WI38 (cell line): ENCODE measurements around the gene FAM9C.
"Not testable (repeated sequence)": the region's sequence is repeated elsewhere in the genome, so short reads cannot be mapped to it uniquely, and the experiment has no call there.

Experiments used
- H3K4me3 ChIP-seq: 2 replicates; pipeline ENCODE4 v1.5.1; 2011; ENCODE audit warnings: low read depth, mild to moderate bottlenecking, control low read depth, low read length
- TF ChIP-seq, protein P1 (sequence below): IDR thresholded peaks from 2 replicates; pipeline ENCODE4 v1.5.1; 2012; ENCODE audit warnings: low read depth, mild to moderate bottlenecking, control low read depth, low read length

The FAM9C gene

DNA sequence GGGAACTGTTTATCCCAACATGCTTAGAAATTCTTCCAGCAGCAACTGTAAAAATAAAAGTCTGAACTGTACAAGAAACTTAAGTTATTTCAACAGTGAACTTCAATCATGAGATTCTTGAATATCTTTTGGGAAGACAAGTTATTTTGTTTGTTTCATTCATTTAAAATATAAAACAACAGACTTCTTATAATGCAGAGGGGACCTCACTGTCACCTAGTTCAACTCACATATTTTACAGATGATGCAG, 14.9 kb downstream of the FAM9C start:
- TF ChIP-seq, protein P1, sequence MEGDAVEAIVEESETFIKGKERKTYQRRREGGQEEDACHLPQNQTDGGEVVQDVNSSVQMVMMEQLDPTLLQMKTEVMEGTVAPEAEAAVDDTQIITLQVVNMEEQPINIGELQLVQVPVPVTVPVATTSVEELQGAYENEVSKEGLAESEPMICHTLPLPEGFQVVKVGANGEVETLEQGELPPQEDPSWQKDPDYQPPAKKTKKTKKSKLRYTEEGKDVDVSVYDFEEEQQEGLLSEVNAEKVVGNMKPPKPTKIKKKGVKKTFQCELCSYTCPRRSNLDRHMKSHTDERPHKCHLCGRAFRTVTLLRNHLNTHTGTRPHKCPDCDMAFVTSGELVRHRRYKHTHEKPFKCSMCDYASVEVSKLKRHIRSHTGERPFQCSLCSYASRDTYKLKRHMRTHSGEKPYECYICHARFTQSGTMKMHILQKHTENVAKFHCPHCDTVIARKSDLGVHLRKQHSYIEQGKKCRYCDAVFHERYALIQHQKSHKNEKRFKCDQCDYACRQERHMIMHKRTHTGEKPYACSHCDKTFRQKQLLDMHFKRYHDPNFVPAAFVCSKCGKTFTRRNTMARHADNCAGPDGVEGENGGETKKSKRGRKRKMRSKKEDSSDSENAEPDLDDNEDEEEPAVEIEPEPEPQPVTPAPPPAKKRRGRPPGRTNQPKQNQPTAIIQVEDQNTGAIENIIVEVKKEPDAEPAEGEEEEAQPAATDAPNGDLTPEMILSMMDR, result no peak
- H3K4me3 ChIP-seq, result no peak overlapping the region

DNA sequence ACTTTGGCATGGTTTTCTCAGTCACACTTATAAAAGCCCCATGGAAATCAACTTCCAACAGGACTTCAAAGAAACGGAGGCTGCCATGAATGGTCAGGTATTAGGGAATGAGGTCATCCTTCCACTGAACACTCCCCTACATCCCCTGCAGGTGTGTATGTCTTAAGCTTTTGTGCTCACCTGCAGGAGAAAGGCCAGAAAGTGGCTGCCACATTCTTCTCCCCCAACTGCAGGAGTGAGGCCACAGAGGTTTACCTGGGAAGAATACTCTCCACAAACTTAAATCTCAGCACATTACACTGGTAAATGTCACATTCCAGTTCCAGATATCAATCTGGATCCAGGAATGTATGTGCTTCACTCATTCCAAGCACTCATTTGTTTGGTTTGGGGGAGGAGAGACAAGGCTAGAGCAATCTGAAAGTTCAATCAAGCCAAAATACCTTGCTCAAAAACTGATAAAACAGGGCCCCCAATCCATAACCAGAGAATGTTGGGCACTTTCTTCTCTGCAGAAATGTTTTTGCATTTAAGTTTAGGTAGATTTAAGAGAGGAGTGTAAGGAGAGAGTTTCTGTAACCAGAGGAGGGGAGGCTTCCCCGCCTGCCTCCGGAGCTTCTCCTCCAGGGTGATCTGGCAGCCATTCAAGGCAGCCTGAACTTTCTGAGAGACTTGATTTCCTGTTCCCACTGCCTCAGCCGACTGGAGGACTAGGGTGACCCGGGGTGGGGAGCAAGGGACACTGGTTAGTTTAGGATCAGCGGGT, 15.4 kb downstream of the FAM9C start:
- TF ChIP-seq, protein P1, result no peak
- no peak overlapping the region for H3K4me3 ChIP-seq

DNA sequence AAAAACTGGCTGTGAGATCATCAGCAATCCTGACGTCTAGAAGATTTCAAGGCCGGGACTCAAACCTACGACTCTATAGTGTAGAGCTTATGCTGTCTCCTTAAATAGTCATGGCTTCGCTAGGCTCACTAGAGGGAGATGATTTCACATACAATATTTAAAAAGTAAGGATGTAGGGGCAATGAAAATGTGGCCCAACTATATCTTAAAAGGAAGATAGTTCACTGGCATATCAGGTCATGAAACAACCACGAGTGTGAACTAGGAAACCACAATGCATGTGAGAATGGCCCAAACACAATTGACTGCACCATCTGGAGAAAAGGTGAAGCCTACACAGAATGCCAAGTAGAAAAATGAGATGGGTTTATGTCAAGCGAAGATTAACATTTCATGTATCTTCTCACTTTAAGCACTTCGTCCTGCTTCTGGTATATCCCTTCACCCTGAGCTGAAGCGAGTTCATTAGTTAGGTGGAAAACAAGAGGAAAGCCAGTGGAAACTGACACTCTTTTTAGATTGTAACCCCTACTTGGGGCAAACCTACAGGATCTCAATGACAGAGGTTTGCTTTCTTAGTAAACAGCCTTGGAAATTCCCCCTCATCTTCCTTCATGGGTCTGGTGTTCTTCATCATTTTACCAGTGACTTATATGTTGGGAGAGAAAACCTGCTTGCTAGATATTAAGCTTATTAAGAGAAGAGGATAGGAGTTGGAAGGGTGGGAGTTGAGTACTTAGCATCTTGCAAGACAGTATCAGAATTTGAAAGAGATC, 17.4 kb downstream of the FAM9C start:
- H3K4me3 ChIP-seq, result no peak overlapping the region
- TF ChIP-seq, protein P1, result no peak

DNA sequence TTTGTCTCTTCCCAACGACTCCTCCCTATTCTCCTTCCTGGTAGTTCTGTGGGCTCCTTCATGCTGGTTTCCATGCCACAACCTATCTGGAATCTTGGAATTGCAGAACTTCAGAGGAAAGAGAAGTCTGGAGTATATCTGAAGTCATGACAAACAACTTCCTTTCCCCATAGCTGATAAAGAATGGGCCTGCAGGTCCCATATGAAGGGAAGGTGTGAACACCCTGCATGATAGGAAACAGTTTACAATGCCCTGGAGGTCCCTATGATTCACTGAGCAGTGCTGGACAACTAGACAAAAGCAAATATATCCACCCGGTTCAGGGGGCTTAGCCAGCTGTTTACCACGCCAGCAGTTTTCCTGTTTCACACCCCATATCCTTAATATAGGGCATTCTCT, 19.4 kb downstream of the FAM9C start:
- no peak overlapping the region for H3K4me3 ChIP-seq
- TF ChIP-seq, protein P1, result no peak

DNA sequence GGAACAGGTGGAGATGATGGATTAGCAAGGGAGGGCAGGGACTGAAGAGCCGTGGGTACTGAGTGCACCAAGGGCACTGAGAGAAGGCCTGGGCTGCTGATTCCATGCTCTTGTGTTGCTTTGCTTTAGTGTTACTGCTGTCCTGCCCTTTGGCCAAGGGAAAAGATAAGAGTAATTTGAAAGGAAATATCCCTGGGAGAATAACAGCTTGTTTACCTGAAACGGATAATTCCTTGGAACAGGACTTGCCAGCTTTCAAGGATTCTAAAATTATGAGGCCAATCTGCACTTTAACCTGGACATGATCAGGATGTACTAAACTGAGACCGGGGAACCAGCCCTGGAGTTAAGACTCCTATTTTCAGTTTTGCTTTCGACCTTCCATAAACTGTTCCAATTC, 20.4 kb downstream of the FAM9C start:
- H3K4me3 ChIP-seq, result no peak overlapping the region
- TF ChIP-seq, protein P1, result no peak

DNA sequence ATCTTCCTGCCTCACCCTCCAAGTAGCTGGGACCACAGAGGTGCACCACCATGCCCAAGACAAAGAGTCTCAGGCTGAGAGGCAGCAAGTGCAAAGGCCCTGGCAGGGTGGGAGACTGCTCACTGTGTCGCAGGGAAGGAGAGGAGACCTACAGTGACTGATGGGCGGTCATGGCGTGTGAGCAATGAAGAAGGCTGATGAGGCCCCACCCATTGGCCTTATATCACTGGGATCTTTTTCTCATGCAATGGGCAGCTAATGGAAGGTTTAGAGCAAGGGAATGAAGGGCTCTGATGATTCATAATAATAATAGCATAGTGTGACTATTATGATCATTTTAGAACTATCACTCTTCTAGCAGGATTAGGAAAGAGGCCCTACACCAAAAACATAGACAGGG, 20.9 kb downstream of the FAM9C start:
- TF ChIP-seq, protein P1, result no peak
- no peak overlapping the region for H3K4me3 ChIP-seq

DNA sequence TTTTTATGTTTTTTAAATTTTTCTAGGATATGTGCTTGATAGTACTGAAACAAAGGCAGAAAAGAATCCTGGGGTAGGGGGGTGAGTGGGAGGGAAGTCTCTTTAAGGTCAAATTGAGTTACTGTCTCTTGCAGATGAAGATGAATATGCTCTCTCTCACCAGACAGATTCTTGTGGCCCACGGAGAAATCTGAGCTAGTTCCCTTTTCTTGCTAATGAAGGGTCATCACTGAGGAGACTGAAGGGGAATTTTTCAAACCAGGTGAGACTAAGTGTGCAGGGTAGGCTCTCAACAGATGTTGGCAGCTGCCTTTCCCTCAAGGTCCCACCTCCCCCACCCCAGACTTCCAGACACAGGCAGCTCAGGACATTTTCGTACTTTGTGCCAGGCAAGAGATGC, 21.5 kb downstream of the FAM9C start:
- H3K4me3 ChIP-seq, result no peak overlapping the region
- TF ChIP-seq, protein P1, result no peak

DNA sequence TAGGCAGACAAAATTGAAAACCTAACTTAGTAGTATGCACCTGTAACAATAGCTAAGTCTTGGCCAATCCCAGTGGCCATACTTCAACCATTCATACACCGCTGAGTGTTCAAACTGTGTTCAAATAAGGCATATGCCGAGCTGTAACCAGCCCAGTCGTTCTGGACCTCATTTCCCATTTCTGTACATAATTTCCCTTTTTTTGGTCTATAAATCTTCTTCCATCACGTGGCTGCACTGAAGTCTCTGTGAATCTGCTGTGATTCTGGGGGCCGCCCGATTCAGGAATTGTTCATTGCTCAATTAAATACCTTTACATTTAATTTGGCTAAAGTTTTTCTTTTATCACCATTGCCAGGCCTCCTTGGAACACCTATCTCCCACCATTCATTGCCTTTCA, 27.7 kb downstream of the FAM9C start:
- H3K4me3 ChIP-seq, result not testable (repeated sequence)
